ENCODE results near the gene MBNL1. TPM values are rescaled to one million over a fixed set of nuclear protein-coding genes. Genes with fewer than 3 reads are reported as not detected.

The MBNL1 gene
- total and polyA plus RNA-seq, 2 donors (not counting 3 experiments of a cell fraction or from before 2014, with no cell fraction given), result 179 to 362 TPM

DNA sequence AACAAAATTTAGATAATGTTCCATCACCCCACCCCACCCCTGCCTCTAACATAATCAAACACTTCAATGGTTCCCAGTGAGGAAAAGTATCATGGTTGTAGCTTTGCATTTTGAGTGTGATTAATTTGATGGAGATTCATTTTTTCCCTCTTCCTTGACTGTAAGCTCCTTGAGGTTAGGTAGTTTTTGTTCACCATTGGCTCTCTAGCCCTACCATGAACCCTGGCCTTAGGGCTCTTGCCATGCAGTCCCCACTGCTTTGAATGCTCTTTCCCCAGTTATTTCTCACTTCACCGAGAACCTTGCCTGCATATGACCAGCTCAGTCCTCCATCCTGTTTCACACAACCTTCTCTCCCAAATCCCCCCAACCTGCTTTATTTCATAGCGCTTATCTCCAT, 5.0 kb upstream of the MBNL1 start:
- ChIA-PET POLR2A (no interaction called here), CTCF (interaction anchor here (1.0 kb wide), 1 partner anchor 31 kb away, joined by 3 read pairs; no protein-coding TSS in a partner anchor)
- dilution Hi-C loops (cut with MboI; ENCODE audit: extremely low pct_ligation_motif_present, low sequenced_read_pairs) (no loop called here), intact Hi-C loops (cut with micrococcal nuclease) (no loop called here)
- H3K4me3 ChIP-seq (replicated peaks in 1 of 3; ENCODE audit: insufficient read depth in 1 of 3, low read depth in 1 of 3, low read length in 3 of 3), result no peak overlapping the region
- peaks cover 26% of the 10 kb centered on the region for H3K4me1 ChIP-seq (ENCODE audit: control insufficient read depth, extremely low read depth, insufficient read depth, low read length)
- no peak for DNase-seq (ENCODE audit: low read depth, low spot score)
- H3K9me3 ChIP-seq (replicated peaks; ENCODE audit: control insufficient read depth, insufficient read depth, low read length), result no peaks in the 10 kb centered on the region
- no peak overlapping the region for H3K9ac ChIP-seq (replicated peaks; ENCODE audit: extremely low read depth, insufficient read depth, low read length)
- H3K27me3 ChIP-seq (ENCODE audit: control insufficient read depth in 2 of 2, insufficient read depth in 2 of 2, low read length in 2 of 2), result no peaks in the 10 kb centered on the region
- H3K9me1 ChIP-seq (replicated peaks; ENCODE audit: control insufficient read depth, extremely low read depth, insufficient read depth, low read length), result no peaks in the 10 kb centered on the region
- no peak overlapping the region for H3K4me2 ChIP-seq (ENCODE audit: insufficient read depth, low read length)
- H3K36me3 ChIP-seq (ENCODE audit: control insufficient read depth in 2 of 2, extremely low read depth in 1 of 2, insufficient read depth in 2 of 2, low read length in 2 of 2), result no peaks in the 10 kb centered on the region
- FAIRE-seq, result no peak
- H3K79me2 ChIP-seq (ENCODE audit: control insufficient read depth, insufficient read depth, low read length), result peaks cover 10% of the 10 kb centered on the region
- H3K27ac ChIP-seq (ENCODE audit: insufficient read depth, low read depth, low read length), result no peak overlapping the region
- no peak for TF ChIP-seq POLR2A (IDR thresholded peaks at IDR 0.05; ENCODE audit: low read depth, low read length)
- no peaks in the 10 kb centered on the region for H4K20me1 ChIP-seq (replicated peaks; ENCODE audit: control insufficient read depth, extremely low read depth, insufficient read depth, low read length)
- no TSS peak for BruUV-seq (replicated peaks)
- no peak overlapping the region for H2AFZ ChIP-seq (ENCODE audit: low read depth, low read length)

- Histone ChIP-seq H3K9me3 (replicated peaks; ENCODE audit: control insufficient read depth, insufficient read depth, low read length) (no peaks in the 10 kb centered on the region), H3K27ac (ENCODE audit: insufficient read depth, low read depth, low read length) (no peak overlapping the region), H3K9me1 (replicated peaks; ENCODE audit: control insufficient read depth, extremely low read depth, insufficient read depth, low read length) (no peaks in the 10 kb centered on the region), H3K79me2 (ENCODE audit: control insufficient read depth, insufficient read depth, low read length) (peaks cover 16% of the 10 kb centered on the region), H3K9ac (replicated peaks; ENCODE audit: extremely low read depth, insufficient read depth, low read length) (no peak overlapping the region), H3K4me2 (ENCODE audit: insufficient read depth, low read length) (no peak overlapping the region), H4K20me1 (replicated peaks; ENCODE audit: control insufficient read depth, extremely low read depth, insufficient read depth, low read length) (no peaks in the 10 kb centered on the region), H3K27me3 (ENCODE audit: control insufficient read depth in 2 of 2, insufficient read depth in 2 of 2, low read length in 2 of 2) (no peaks in the 10 kb centered on the region), H3K4me3 (replicated peaks in 1 of 3; ENCODE audit: insufficient read depth in 1 of 3, low read depth in 1 of 3, low read length in 3 of 3) (no peak overlapping the region), H2AFZ (ENCODE audit: low read depth, low read length) (no peak overlapping the region), H3K36me3 (ENCODE audit: control insufficient read depth in 2 of 2, extremely low read depth in 1 of 2, insufficient read depth in 2 of 2, low read length in 2 of 2) (no peaks in the 10 kb centered on the region), H3K4me1 (ENCODE audit: control insufficient read depth, extremely low read depth, insufficient read depth, low read length) (peaks cover 26% of the 10 kb centered on the region)
- TF ChIP-seq GATA2 (IDR thresholded peaks at IDR 0.05; ENCODE audit: insufficient read depth, insufficient read length, low read depth, low read length) (no peak), EZH2 (IDR thresholded peaks at IDR 0.05; ENCODE audit: borderline replicate concordance, low read depth, low read length, severe bottlenecking) (no peak), FOS (IDR thresholded peaks at IDR 0.05; ENCODE audit: borderline replicate concordance, insufficient read depth, low read length) (no peak), MYC (IDR thresholded peaks at IDR 0.05; ENCODE audit: low read depth, low read length) (no peak), MAX (IDR thresholded peaks at IDR 0.05; ENCODE audit: insufficient read depth, insufficient read length) (no peak), POLR2A (IDR thresholded peaks at IDR 0.05; ENCODE audit: low read depth, low read length) (no peak), POLR2AphosphoS5 (IDR thresholded peaks at IDR 0.05; ENCODE audit: insufficient read depth, low read depth, low read length) (no peak), JUN (IDR thresholded peaks at IDR 0.05; ENCODE audit: borderline replicate concordance, insufficient read depth, insufficient read length, low read depth) (no peak)
- TF ChIP-seq, protein P1, sequence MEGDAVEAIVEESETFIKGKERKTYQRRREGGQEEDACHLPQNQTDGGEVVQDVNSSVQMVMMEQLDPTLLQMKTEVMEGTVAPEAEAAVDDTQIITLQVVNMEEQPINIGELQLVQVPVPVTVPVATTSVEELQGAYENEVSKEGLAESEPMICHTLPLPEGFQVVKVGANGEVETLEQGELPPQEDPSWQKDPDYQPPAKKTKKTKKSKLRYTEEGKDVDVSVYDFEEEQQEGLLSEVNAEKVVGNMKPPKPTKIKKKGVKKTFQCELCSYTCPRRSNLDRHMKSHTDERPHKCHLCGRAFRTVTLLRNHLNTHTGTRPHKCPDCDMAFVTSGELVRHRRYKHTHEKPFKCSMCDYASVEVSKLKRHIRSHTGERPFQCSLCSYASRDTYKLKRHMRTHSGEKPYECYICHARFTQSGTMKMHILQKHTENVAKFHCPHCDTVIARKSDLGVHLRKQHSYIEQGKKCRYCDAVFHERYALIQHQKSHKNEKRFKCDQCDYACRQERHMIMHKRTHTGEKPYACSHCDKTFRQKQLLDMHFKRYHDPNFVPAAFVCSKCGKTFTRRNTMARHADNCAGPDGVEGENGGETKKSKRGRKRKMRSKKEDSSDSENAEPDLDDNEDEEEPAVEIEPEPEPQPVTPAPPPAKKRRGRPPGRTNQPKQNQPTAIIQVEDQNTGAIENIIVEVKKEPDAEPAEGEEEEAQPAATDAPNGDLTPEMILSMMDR (IDR thresholded peaks at IDR 0.05; ENCODE audit: extremely low read depth in 1 of 2, insufficient read depth in 1 of 2, low read depth in 1 of 2, low read length in 2 of 2), result no peak
- no TSS peak for BruUV-seq (replicated peaks)
- ChIA-PET CTCF (interaction anchor here (1.0 kb wide), 1 partner anchor 31 kb away, joined by 3 read pairs; no protein-coding TSS in a partner anchor), POLR2A (no interaction called here)
- FAIRE-seq (no peak), DNase-seq (ENCODE audit: low read depth, low spot score) (no peak)
- intact Hi-C loops (cut with micrococcal nuclease) (no loop called here), dilution Hi-C loops (cut with MboI; ENCODE audit: extremely low pct_ligation_motif_present, low sequenced_read_pairs) (no loop called here)
Measured at GRCh38 chr3:152264378-152264777, 4.4 kb upstream of the MBNL1 start.
